Vagina (tissue), 2 donors: ENCODE data around the gene TSPAN32. TPM values are rescaled to one million over a fixed set of nuclear protein-coding genes. Genes with fewer than 3 reads are reported as not detected.

Experiments
- DNase-seq, 2 donors: peaks; one replicate each; pipeline ENCODE4 v3.0.0-alpha.2; 2017; ENCODE audit errors: extremely low spot score in 2 of 2
- H3K27ac ChIP-seq: fragments of 200-600 bp; sonication (generic); one replicate; pipeline ENCODE4 v1.5.1; 2019
- H3K27me3 ChIP-seq: fragments of 200-600 bp; sonication (generic); one replicate; pipeline ENCODE4 v1.5.1; 2019
- H3K36me3 ChIP-seq, 2 donors: fragments of 200-600 bp; sonication (generic); one replicate each; pipeline ENCODE4 v1.5.1; 2017 to 2019
- H3K4me1 ChIP-seq: fragments of 200-600 bp; sonication (generic); one replicate; pipeline ENCODE4 v1.5.1; 2019
- H3K4me3 ChIP-seq, 2 donors: fragments of 200-600 bp; sonication (generic); 1 replicate in 1 of 2; 2 replicates in 1 of 2; pipeline ENCODE4 v1.5.1; 2016 to 2019
- H3K9me3 ChIP-seq: fragments of 200-600 bp; sonication (generic); one replicate; pipeline ENCODE4 v1.5.1; 2019
- POLR2A ChIP-seq, 2 donors: fragments of 450-650 bp; IDR thresholded peaks; one replicate each; pipeline ENCODE4 v1.6.1; 2017; ENCODE audit warnings: antibody characterized with exemption in 2 of 2, mild to moderate bottlenecking in 2 of 2, moderate library complexity in 2 of 2
- POLR2AphosphoS5 ChIP-seq, 2 donors: sonication (generic); formaldehyde crosslinking; IDR thresholded peaks; one replicate each; pipeline ENCODE4 v1.9.0; 2017; ENCODE audit warnings: antibody characterized with exemption in 2 of 2, mild to moderate bottlenecking in 2 of 2, low read depth in 1 of 2; ENCODE audit not compliant: insufficient read depth in 1 of 2
- intact Hi-C: fragments of 100-400 bp; cut with DNase I; formaldehyde crosslinking; loops from one replicate; pipeline ENCODE4 v1.15.1; 2023
- total RNA-seq: library from RNA; depleted of rRNA; stranded (reverse); fragments of >200 nt; gene quantifications from one replicate; pipeline ENCODE4 v1.2.3, GENCODE V29; 2016
- TF ChIP-seq, protein P1 (sequence below), 3 experiments: fragments of 450-650 bp in 2 of 3; fragments of 200-600 bp in 1 of 3; sonication (generic) in 1 of 3; IDR thresholded peaks; one replicate each; pipeline ENCODE4 v1.5.1; 2017 to 2019; ENCODE audit warnings: antibody characterized with exemption in 3 of 3, mild to moderate bottlenecking in 2 of 3, moderate library complexity in 2 of 3

TSPAN32 gene
- total RNA-seq, 1 donor from 2014 or later: 3.7 TPM

DNA sequence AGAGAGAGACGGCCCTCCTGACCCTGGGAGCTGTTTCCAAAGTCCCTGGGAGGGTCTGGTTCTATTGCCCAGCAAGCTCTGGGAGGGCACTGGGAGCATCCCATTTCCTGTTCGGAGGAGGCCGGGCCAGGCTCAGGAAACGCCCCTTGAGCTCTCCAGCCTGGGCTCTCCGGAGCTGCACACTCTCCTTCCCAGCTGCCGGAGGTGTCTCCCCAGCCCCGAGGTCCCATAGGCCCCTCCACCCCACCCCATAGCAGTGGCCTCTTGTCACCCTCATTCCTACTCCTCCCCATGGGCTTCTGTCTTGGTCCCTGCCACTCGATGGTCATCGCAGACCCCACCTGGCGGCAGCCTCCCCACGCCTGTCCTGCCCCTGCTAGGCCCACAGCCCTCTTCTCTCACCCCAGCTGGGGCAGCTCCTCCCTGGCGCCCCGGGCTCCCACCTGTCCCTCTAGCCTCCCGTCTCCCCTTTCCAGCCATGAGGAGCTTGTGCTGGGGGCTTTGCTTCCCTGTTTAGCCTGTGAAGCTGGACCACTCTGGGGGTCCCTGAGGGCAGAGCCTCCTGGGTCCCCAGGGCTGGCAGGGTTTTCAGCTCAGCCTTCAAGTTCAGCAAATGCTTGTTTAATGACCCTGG is 2.8 kb downstream of the TSPAN32 start:
- Histone ChIP-seq H3K27ac (peak overlapping the region; percentile 97), H3K4me3 (no peak overlapping the region), H3K9me3 (no peaks in the 10 kb centered on the region), H3K4me1 (peaks cover 55% of the 10 kb centered on the region), H3K36me3 (no peaks in the 10 kb centered on the region), H3K27me3 (no peaks in the 10 kb centered on the region)
- DNase-seq: peak; percentile 86 to 95
- intact Hi-C loops: loop anchor here (5.0 to 10.0 kb wide), 3 partner anchors 93 to 590 kb away; no protein-coding TSS in a partner anchor
- no peak for TF ChIP-seq POLR2AphosphoS5 (IDR thresholded peaks at IDR 0.05; ENCODE audit: insufficient read depth in 1 of 2, low read depth in 1 of 2)
- TF ChIP-seq, protein P1, sequence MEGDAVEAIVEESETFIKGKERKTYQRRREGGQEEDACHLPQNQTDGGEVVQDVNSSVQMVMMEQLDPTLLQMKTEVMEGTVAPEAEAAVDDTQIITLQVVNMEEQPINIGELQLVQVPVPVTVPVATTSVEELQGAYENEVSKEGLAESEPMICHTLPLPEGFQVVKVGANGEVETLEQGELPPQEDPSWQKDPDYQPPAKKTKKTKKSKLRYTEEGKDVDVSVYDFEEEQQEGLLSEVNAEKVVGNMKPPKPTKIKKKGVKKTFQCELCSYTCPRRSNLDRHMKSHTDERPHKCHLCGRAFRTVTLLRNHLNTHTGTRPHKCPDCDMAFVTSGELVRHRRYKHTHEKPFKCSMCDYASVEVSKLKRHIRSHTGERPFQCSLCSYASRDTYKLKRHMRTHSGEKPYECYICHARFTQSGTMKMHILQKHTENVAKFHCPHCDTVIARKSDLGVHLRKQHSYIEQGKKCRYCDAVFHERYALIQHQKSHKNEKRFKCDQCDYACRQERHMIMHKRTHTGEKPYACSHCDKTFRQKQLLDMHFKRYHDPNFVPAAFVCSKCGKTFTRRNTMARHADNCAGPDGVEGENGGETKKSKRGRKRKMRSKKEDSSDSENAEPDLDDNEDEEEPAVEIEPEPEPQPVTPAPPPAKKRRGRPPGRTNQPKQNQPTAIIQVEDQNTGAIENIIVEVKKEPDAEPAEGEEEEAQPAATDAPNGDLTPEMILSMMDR (IDR thresholded peaks at IDR 0.05): no peak

DNA sequence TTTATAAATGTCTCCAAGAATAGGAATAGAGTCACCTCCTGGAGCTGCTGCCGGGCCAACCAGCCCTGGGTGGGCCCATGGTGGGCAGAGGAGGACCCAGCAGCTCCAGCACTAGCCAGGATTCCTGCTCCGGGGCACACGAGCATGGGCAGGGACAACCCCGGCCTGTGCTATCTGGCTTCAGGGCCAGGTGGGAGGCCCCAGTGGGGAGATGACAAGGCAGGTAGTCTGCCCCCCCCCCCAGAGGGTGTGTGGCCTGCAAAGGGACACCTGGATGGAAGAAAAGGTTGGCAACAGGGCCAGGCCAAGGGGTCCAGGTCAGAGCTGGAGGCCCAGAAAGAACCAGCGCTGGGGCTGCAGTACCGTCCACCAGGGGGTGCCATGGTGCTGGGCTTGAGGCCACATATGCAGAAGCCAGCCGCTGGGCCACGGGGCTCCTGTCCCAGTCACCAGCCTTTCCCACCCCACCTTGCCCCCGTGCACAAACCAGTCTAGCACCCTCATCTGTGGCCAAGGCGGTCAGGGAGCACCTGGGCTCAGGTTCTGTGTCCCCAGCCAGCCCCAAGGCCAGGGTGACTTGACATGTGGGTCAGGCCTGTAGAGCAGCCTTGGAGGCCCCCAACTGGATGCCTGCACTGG is 3.4 kb downstream of the TSPAN32 start:
- H3K4me1 ChIP-seq: peaks cover 57% of the 10 kb centered on the region
- peak in 1 of 2 donors; percentile 89 for DNase-seq
- H3K9me3 ChIP-seq: no peaks in the 10 kb centered on the region
- peak overlapping the region; percentile 97 for H3K27ac ChIP-seq
- intact Hi-C loops: loop anchor here (5.0 to 10.0 kb wide), 3 partner anchors 92 to 590 kb away; no protein-coding TSS in a partner anchor
- no peaks in the 10 kb centered on the region for H3K27me3 ChIP-seq
- H3K4me3 ChIP-seq: peak overlapping the region in 1 of 2 donors; percentile 10
- H3K36me3 ChIP-seq: no peaks in the 10 kb centered on the region
- TF ChIP-seq POLR2AphosphoS5 (IDR thresholded peaks at IDR 0.05; ENCODE audit: insufficient read depth in 1 of 2, low read depth in 1 of 2) (peak in 1 of 2 donors; percentile 39), POLR2A (IDR thresholded peaks at IDR 0.05) (no peak)
- TF ChIP-seq, protein P1 (IDR thresholded peaks at IDR 0.05): peak; percentile 95 to 98 (median 96)

GRCh38 chr11:2305788-2306451 is 4.1 kb downstream of the TSPAN32 start:
- Histone ChIP-seq H3K9me3 (no peaks in the 10 kb centered on the region), H3K27me3 (no peaks in the 10 kb centered on the region), H3K27ac (peak overlapping the region; percentile 97), H3K4me1 (peaks cover 63% of the 10 kb centered on the region), H3K4me3 (peak overlapping the region; percentile 10 to 27), H3K36me3 (no peaks in the 10 kb centered on the region)
- intact Hi-C loops: loop anchor here (2.0 to 10.0 kb wide), 4 partner anchors 91 to 589 kb away; no protein-coding TSS in a partner anchor
- TF ChIP-seq POLR2AphosphoS5 (IDR thresholded peaks at IDR 0.05; ENCODE audit: insufficient read depth in 1 of 2, low read depth in 1 of 2): no peak
- TF ChIP-seq, protein P1 (IDR thresholded peaks at IDR 0.05): no peak
- TF ChIP-seq POLR2A (IDR thresholded peaks at IDR 0.05): no peak
- DNase-seq: no peak

DNA sequence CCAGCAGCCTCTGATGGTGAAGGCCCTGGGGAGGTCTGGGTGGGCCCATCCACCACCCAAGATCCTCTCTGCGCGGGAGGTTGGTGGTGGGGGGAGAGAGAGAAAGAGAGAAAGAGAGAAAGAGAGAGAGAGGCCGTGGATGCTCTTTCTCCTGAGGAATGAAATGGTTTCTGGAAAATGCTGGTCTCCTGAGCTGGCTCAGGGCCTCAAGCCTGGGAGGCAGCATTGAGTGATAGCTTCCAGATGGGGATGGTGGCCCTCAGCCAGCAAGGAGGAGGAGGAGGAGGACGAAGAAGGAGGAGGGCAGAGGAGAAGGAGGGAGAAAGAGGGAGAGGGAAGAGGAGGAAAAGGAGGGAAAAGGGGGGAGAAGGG is 4.6 kb downstream of the TSPAN32 start:
- Histone ChIP-seq H3K27me3 (no peaks in the 10 kb centered on the region), H3K9me3 (no peaks in the 10 kb centered on the region), H3K27ac (peak overlapping the region; percentile 97), H3K4me1 (peaks cover 68% of the 10 kb centered on the region), H3K36me3 (no peaks in the 10 kb centered on the region), H3K4me3 (peak overlapping the region; percentile 10 to 27)
- no peak for DNase-seq
- TF ChIP-seq, protein P1 (IDR thresholded peaks at IDR 0.05): peak in 1 of 3 experiments; percentile 15
- TF ChIP-seq POLR2A (IDR thresholded peaks at IDR 0.05): peak in 1 of 2 donors; percentile 11
- peak; percentile 81 to 82 for TF ChIP-seq POLR2AphosphoS5 (IDR thresholded peaks at IDR 0.05; ENCODE audit: insufficient read depth in 1 of 2, low read depth in 1 of 2)
- intact Hi-C loops: loop anchor here (2.0 to 10.0 kb wide), 4 partner anchors 91 to 588 kb away; no protein-coding TSS in a partner anchor
